Activated CD4-positive, alpha-beta T cell treated with anti-CD3 and anti-CD28 coated beads, Interleukin-2, amount 50 U/mL, for 1 hour (primary cell): ENCODE measurements around the gene SLCO4A1.

ENCODE experiments used
- DNase-seq: peaks from one replicate; pipeline ENCODE4 v3.0.0-alpha.2; 2020

SLCO4A1 gene

DNA sequence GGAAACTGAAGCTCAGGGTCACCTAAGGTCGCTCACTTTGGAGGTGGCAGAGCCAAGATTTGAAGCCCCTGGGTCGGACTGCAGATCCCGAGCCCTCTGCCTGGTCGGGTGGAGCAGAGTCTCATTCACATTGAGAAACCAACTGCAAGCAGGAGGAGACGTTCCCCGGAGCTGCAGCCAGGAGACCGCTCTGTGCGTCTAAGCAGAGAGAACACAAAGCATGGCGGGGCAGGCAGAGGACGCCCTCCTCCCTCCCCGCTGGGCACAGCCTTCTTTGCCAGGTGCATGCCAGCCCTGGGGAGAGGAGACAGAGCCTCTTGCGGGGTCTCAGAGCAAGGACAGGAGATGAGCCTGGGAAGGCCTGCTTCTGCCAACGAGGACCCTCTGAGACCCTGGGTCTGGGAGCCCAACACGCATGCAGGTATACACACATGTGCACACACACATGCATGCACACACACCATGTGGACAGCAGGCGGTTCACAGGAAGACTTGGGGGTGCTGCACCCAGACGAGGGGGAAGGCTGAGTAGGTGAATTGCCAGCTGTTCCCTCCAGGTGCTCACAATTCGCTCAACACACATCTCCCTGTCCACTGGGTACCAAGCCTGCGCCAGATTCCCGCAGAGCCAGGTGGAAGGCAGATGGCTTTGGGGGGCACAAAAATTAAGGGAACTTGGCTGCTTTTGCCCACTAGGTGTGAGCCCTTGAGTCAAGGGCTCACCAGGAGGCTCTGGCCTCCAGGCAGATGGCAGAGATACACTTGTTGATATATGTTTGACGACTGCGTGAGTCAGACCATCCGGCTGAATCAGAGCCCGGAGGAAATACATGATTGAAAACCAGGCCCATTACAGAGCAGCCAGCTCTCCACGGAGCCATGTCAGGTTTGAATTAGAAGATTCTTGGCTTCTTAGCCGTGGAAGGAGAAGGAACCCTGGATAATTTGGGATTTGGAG is 60.9 kb downstream of the SLCO4A1 start:
- DNase-seq = no peak

DNA sequence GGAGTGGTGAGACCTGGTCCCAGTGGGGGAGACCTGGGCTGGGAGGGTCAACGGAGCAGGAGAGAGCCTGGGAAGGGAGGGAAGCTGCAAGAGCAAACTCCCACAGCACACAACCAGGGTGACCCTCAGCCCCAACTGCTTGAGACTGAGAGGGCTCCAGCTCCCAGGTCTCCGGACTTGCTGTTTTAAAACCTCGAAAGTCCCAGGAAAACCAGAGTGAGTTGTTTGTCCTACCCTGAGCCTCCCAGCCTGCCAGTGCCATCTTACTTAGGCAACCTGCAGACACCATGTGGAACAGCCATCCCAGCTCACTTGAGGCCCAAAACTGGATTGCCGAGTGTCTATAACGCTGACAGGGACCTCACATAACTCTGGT is 61.5 kb downstream of the SLCO4A1 start:
- no peak for DNase-seq

DNA sequence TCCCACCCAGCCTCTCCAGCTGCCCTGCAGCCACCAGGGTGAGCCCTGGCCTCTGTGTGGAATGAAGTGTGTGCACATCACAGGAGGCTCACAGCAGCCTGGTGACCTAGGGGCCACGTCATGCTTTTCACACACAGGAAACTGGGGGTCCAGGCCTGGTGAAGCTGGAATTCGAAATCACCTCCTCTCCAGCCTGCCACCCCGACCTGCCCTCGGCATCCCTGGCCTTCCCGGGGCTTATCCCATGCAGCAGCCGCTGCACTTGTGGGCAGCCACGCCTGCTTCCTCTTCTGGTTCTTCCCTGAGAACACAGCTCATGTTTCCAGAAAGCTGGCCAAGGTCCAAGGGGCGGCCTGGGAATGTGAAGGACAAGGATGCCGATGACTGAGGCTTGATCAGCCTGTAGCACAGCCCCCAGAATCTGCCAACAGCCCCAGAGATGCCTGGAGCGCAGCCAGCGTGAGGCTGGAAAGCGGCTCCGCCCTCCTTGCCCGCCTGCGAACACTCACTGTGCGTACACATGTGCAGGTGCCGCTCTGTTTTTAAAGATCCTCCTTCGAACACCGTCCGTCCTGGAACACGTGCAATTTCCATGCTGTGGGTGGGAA is 62.1 kb downstream of the SLCO4A1 start:
- DNase-seq = no peak

DNA sequence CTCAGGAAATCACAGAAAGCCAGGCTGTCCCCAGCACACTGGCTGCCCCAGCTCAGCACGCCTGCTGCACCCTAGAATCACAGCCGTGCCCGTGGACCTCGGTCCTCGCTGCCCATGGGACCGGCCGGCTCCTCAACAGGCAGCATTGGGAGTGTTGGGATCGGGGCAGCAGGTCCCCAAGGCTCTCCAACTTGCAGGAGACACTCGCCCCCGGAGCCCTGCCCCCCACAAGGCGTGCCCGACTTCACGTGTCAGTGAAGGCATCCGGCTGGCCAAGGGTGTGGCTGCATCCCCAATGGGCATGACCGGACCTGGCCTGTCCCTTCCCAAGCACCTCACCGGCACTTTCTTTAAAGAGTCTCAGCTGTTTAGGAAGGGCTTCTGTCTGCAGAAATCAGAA is 63.3 kb downstream of the SLCO4A1 start:
- no peak for DNase-seq

DNA sequence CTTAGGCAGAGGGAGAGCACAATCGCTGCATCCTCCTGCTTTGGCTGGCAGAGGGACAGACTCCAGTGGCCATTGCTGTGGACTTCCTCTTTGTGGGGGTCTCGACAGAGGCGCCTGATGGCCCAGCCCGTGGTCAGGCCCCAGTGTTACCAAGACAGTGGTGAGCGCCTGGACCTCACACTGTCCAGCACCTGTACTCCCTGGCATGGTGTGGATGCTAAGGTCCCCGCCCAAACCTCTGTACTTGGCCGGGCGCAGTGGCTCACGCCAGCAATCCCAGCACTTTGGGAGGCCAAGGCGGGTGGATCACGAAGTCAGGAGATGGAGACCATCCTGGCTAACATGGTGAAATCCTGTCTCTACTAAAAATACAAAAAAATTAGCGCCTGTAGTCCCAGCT is 64.0 kb downstream of the SLCO4A1 start:
- DNase-seq = no peak

DNA sequence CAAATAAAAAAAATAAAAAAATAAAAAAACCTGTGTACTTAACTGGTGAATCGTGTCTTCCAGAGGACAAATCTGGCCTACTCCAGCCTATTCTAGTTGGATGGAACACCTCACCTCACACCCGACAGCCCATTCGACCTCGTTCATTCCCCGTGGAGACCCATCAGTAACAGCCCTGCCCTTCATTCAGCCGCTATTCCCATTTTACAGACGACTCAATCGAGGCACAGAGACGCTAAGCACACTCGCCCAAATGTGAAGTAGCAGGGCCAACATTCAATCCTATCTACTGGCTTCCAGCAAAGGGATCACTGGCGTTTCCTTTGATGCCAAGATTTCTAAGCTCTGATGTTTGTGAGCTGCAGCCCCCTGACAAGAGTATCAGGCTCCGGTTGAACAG is 64.6 kb downstream of the SLCO4A1 start:
- no peak for DNase-seq

DNA sequence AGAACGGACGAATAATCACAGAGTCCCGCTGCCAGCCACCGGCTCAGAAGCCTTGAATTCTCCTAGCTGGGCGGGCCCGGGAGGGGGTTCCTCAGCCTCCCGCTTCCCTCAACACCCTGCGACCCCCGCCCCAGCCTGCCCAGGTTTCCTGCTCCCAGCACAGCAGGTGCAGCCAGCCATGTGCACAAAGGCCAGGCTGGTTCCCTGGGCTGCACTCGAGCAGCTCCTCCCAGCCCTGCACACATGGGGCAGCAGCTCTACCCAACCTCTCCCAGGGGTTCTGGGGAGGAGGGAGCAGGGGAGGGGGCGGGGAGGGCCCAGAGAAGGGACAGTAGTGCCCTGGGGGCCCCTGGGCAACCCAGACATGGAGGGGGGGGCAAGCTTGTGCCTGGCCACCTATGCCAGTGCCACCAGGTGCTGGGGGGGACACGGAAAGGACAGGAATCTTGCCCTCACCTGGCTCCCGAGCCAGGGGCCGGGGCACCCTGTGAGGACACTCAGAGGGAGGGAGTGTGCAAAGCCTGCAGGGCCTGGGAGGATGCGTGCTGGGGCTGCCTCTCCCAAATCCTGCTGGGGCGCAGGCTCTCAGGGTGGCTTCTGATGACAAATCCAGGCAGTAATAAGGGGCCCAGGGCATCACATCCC is 65.1 kb downstream of the SLCO4A1 start:
- DNase-seq = no peak

DNA sequence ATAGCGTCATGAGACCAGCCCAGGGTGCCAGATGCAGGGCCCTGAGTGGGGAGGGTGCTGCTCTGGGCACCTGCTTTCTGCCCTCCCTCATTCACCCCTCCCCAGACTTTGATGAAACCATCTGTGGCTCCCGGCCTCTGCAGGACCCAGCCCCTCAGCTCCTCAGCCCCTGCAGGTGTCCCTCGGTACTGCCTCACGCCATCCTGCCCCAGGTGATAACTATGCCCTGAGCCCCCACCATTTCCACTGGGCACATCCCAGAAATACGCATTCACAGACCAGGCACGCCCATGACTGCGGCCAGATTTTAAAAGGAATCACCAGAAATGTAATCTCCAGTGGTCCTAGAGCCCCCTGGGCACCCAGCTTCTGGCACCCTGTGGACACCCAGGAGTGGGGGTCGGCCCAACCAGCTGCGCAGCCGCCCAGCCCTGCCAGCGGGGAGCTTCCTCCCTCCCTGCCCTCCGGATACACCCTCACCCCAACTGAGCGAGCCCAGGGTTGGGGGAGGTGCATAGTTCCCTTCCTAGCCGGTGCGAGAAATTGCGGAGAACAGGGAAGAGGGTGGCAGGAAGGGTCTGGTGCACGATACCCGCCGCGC is 65.7 kb downstream of the SLCO4A1 start:
- DNase-seq = peak; percentile 23

DNA sequence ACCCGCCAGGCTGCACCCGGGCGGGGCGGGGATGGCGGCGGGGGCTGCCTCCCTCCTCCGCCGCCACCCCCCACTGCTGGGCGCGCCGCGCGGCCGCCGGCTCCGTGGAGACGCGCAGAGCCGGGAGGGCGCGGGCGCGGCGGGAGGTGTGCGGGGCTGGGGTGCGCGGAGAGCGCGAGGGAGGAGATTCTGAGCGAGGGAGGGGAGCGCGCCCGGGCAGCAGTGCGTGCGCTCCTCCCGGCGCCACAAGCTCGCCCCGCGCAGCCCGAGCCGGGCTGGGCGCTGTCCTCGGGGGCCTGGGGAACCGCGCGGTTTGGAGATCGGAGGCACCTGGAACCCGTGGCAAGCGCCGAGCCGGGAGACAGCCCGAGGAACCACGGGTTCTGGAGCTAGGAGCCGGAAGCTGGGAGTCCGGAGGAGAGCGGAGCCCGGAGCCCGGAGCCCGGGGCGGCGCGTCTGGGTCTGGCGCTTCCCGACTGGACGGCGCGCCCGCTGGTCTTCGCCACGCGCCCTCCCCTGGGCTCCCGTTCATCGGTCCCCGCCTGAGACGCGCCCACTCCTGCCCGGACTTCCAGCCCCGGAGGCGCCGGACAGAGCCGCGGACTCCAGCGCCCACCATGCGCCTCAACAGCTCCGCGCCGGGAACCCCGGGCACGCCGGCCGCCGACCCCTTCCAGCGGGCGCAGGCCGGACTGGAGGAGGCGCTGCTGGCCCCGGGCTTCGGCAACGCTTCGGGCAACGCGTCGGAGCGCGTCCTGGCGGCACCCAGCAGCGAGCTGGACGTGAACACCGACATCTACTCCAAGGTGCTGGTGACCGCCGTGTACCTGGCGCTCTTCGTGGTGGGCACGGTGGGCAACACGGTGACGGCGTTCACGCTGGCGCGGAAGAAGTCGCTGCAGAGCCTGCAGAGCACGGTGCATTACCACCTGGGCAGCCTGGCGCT is 66.6 kb downstream of the SLCO4A1 start, which contains the start of gene NTSR1:
TSS of gene NTSR1 (plus strand) at position 246 of the 946 bp plus-strand sequence. CDS start at position 618, 372 bp downstream.
- DNase-seq = no peak

DNA sequence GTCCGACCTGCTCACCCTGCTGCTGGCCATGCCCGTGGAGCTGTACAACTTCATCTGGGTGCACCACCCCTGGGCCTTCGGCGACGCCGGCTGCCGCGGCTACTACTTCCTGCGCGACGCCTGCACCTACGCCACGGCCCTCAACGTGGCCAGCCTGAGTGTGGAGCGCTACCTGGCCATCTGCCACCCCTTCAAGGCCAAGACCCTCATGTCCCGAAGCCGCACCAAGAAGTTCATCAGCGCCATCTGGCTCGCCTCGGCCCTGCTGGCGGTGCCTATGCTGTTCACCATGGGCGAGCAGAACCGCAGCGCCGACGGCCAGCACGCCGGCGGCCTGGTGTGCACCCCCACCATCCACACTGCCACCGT is 67.2 kb downstream of the SLCO4A1 start:
- no peak for DNase-seq

DNA sequence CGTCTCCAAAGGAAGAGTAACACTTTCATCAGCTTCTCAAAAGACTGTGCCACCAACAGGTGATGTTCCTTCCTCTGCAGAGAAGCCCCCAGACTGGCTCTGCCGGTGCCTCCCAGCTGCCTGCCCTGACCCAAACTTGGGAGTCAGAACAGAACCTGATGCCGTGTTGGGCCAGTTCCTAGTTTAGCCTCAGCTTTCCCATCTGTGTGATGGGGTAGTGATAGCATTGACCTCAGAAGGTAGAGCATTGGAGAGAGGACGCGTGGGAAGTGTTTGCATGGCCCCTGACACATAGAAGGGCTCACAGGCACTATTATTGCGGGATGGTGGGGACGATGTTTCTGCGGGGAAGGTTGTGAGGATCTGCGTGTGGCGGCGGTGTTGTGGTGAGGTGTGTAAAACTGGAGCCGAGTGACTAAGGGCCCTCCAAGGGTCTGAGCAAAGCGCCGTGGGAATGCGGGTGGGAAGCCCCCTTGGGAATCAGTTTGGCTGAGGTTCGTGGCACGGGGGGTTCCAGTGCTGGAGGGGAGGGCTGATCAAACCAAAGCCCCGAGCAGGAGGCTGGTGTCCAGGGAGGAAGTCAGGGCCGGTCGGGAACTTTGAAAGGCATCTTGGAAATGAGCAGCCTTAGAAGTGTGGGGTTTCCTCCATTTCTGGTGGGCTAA is 68.0 kb downstream of the SLCO4A1 start:
- DNase-seq = no peak

DNA sequence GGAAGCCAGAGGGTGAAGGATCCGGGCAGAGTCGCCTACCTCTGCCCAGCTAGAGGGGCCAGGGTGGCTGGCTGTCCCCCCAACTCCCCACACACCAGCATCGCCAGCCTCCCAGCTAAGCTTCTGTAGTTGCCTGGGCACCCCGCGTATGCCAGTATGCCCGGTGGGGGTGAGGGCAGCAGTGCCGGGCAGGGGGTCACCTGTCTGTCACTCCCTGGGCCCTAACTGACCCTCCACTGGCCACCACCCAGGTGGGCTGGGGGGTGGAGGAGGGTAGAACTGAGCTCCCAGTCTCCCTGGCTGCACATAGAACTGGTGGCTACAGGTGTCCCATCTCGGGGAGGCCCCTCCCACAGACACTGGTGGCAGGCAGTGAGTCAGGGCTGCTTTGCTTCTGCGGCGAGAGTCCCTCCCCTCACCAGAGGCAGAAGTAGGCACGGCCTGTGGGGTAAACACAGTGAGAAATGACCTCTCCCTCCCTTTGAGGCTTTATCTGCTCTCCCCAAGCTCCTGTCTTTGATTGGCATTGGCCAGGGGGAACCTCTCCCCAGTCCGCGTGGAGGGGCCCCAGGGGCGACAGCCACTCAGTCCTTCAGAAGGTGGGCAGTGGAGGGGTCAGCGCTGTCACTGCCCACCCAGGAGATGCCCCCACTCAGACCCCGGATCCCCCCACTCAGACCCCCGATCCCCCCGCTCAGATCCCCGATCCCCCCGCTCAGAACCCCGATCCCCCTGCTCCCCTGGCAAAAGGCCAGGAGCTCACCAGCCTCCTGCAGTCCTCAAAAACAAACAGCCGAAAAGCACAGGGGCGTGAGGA is 68.8 kb downstream of the SLCO4A1 start:
- DNase-seq = no peak

DNA sequence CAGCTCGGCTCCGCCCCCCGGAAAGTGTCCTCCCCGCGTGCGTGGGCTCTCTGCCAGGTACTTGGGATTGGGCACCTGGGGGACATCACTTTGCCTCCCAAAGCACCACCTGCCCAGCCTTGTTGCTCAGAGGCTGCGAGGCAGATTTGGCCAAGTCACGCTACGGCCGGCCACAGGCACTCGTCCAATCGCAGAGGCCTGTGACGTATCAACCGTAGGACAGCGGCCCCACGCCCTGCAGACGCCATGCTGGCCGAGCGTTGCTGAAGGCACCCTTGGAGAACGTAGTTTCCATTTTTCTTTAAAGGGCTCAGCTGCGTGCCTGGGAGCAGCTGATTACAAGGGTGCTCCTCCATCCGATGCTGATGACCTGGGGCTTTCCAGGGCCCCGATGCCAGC is 69.4 kb downstream of the SLCO4A1 start:
- no peak for DNase-seq

DNA sequence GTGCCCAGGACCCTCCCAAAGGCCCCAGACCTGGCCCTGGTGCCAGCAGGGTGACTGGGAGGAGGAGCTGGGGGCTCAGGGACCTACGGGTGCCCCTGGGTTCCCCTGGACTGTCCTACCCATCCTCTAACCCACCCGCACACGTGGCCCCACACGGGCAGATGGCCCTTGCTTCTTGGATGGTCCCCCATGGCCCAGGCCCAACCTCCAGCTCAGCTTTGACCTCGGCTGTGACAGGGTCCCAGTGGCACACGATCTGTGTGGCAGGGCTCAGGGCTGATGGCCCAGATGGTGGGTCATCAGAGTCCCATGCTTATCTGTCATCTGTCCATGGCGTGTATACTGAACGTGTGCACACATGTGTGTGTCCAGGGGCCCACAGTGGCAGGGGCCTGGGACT is 70.3 kb downstream of the SLCO4A1 start:
- DNase-seq = no peak

DNA sequence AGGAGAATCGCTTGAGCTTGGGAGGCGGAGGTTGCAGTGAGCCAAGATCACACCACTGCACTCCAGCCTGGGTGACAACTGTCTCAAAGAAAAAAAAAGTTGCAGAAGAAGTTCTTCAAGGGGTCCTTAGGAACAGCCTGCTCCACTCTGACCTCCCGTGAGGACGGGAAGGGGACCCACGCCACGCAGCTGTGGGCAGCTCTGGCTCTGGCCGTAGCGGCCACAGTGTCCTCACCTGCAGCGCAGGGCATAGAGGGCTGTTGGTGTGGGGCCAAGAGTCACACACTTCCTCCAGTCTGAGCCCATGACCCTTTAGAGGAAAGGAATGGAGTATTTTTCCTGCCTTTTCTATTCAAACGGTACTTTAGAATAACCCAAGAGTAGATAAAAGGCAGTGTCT is 71.7 kb downstream of the SLCO4A1 start:
- no peak for DNase-seq

DNA sequence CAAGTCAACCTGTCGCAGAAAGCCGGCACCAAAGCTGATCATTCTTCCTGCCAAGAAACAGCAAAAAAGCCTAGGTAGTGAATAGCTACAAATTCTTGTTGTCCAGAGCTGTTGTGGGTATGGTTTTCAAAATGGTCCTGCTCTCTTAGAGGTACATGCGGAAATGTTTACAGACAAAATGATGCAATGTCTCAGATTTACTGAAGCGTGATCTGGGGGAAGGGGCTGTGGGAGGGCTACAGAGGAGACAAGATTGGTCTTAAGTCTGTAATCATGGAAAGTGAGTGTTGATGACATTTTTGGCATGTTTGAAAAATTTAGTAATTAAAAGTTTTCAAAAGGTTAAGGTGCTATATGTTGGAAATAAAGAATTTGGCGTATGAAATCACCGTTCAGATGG is 72.5 kb downstream of the SLCO4A1 start:
- no peak for DNase-seq

DNA sequence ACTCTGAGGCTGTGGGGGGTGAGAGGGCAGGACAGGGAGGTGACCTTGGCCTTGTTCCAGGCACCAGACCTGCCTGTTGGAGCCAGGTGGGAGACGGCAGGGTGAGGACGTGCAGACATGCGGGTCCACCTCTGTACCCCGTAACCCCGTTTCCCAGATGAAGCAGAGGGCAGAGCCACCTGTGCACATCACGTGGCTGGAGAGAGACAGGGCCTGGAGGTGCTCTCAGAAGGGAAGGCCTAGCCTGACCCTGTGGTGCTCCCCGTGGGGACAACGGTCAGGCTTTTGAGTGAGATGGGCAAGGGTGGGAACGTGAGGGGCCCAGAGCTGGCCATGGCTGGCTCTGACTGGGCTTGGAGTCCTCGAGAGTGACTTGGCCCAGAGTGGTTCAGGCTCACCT is 72.9 kb downstream of the SLCO4A1 start:
- DNase-seq = no peak

DNA sequence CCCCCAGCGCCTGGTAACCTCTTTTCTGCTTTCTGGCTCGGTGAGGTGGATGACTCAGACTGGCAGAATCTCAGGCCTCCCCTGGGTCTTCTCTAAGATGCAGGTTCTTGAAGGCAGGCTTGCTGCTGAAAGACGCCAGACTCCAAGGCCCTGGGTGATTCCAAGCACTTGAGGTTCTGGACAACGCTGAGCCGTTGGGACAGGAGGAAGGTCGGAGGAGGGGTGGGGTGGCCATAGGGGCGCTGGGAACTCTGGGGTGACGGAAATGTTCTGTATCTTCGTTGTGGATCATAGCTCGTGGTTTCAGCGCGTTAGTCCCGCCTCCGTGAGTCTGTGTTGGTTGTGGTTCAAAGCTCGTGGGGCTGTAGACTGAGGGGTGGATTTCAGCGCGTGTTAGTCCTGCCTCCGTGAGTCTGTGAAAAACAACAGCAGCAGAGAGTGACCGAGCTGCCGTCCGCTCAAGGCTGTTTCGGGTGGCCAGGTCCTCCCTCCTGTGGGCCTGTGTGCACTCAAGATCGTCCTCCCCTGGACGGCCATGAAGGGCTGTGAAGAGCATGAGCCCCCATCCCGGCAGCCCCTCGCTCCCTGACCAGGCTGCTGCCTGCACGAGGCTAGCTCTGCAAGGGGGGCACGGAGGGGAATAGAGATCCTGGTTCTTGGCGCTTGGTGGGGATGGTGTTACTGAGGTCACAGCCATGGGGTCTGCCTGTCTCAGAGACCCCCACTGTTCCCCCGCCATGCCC is 74.1 kb downstream of the SLCO4A1 start:
- DNase-seq = peak; percentile 36

DNA sequence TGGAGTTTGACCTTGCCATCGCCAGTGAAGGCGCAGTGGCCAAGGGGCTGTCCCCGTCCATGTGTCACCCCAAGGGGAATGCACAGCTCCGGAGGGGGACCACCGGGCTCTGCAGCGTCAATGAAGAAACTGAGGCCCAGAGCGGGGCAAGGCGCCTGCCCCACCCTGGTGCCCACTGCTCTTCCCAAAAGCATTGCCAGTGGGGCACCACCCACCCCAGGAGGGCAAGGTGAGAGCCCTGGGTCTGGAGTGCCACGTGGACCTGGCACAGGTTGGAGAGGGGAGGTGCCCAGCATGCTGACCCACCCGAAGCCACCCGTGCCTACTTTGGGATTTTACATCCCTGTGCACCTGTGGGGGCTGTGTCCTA is 74.6 kb downstream of the SLCO4A1 start:
- DNase-seq = no peak

DNA sequence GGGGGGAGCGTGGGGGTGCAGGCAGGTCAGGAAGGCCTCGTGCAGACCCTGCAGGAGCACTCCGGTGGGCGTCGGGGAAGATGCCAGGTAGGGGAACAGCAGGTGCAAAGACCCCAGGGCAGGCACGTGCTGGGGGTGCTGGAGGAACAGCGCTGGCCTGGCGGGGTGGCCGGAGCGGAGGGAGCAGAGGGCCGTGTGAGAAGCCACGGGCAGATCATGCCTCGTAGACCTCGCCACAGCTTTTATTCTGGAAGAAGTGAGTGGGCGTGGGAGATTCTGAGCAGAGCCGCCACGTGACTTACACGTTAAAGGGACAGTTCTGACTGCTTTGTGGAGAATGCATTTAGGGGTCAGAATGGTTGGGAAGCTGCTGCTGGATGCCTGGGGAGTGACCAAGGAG is 75.6 kb downstream of the SLCO4A1 start:
- DNase-seq = no peak
